Endodermal cell (in vitro differentiated cells): Measurements from ENCODE around the gene TCIRG1. TPM values are rescaled to one million over a fixed set of nuclear protein-coding genes. Genes with fewer than 3 reads are reported as not detected.

Experiments used
- DNase-seq: peaks from one replicate; pipeline ENCODE4 v3.0.0-alpha.2; 2017
- H3K27ac ChIP-seq: 2 replicates; pipeline ENCODE4 v1.5.1; 2013; ENCODE audit warnings: mild to moderate bottlenecking, low read depth, low read length, moderate library complexity
- H3K27me3 ChIP-seq: 2 replicates; pipeline ENCODE4 v1.6.1; 2013; ENCODE audit warnings: mild to moderate bottlenecking, low read length, moderate library complexity; ENCODE audit not compliant: insufficient read depth, control insufficient read depth, poor library complexity, severe bottlenecking
- H3K36me3 ChIP-seq: 2 replicates; pipeline ENCODE4 v1.7.0; 2013; ENCODE audit warnings: mild to moderate bottlenecking, low read length, moderate library complexity; ENCODE audit not compliant: control insufficient read depth, insufficient read depth
- H3K4me1 ChIP-seq: one replicate; pipeline ENCODE4 v1.7.0; 2013; ENCODE audit warnings: low read length; ENCODE audit not compliant: control insufficient read depth, insufficient read depth
- H3K4me3 ChIP-seq: 2 replicates; pipeline ENCODE4 v1.5.1; 2013; ENCODE audit warnings: mild to moderate bottlenecking, low read length, moderate library complexity
- H3K9ac ChIP-seq: 2 replicates; pipeline ENCODE4 v1.6.1; 2013; ENCODE audit warnings: mild to moderate bottlenecking, low read length, moderate library complexity; ENCODE audit not compliant: poor library complexity, severe bottlenecking; ENCODE audit errors: extremely low read depth
- H3K9me3 ChIP-seq: 2 replicates; pipeline ENCODE4 v1.6.1; 2013; ENCODE audit warnings: mild to moderate bottlenecking, low read length, moderate library complexity; ENCODE audit not compliant: control insufficient read depth
- H3K27ac Mint-ChIP-seq: 2 replicates; pipeline ENCODE4 v1.8.0; 2020; ENCODE audit warnings: mixed read lengths
- H3K27me3 Mint-ChIP-seq: 2 replicates; pipeline ENCODE4 v1.8.0; 2021; ENCODE audit warnings: mild to moderate bottlenecking, mixed read lengths; ENCODE audit not compliant: insufficient read depth
- H3K36me3 Mint-ChIP-seq: 2 replicates; pipeline ENCODE4 v1.8.0; 2020; ENCODE audit warnings: low read depth, mixed read lengths
- H3K4me1 Mint-ChIP-seq: 2 replicates; pipeline ENCODE4 v1.8.0; 2020; ENCODE audit warnings: mixed read lengths
- H3K4me3 Mint-ChIP-seq: 2 replicates; pipeline ENCODE4 v1.8.0; 2020; ENCODE audit warnings: mild to moderate bottlenecking, moderate library complexity, mixed read lengths
- H3K9me3 Mint-ChIP-seq: 2 replicates; pipeline ENCODE4 v1.8.0; 2020; ENCODE audit warnings: mild to moderate bottlenecking, mixed read lengths
- CTCF ChIP-seq: fragments of 200-600 bp; sonication (generic); conservative IDR thresholded peaks from 2 replicates; pipeline ENCODE4 v1.5.0; 2021; ENCODE audit warnings: antibody characterized with exemption, mild to moderate bottlenecking
- WGBS, 2 experiments: methylation state at CpG; one replicate each; pipeline versions ENCODE4 v1.1.5 to v1.1.7; 2013; ENCODE audit warnings: missing lambda C conversion rate in 2 of 2, mixed read lengths in 1 of 2; ENCODE audit not compliant: insufficient coverage in 1 of 2, insufficient read length in 1 of 2; 5-methylcytosine and 5-hydroxymethylcytosine counted together
- total RNA-seq, 2 donors: library from RNA; stranded (reverse); fragmentation: NEBNext Ultra II Directional in 1 of 2; extraction: Animal tissue kit (Norgen Biotek cat#: 25700) in 1 of 2; gene quantifications; 2 replicates in 1 of 2; 3 replicates in 1 of 2; pipeline ENCODE4 v1.2.1, GENCODE V29; 2021

TCIRG1 gene
- total RNA-seq, 2 donors from 2014 or later = 61.6 to 70.4 TPM

DNA sequence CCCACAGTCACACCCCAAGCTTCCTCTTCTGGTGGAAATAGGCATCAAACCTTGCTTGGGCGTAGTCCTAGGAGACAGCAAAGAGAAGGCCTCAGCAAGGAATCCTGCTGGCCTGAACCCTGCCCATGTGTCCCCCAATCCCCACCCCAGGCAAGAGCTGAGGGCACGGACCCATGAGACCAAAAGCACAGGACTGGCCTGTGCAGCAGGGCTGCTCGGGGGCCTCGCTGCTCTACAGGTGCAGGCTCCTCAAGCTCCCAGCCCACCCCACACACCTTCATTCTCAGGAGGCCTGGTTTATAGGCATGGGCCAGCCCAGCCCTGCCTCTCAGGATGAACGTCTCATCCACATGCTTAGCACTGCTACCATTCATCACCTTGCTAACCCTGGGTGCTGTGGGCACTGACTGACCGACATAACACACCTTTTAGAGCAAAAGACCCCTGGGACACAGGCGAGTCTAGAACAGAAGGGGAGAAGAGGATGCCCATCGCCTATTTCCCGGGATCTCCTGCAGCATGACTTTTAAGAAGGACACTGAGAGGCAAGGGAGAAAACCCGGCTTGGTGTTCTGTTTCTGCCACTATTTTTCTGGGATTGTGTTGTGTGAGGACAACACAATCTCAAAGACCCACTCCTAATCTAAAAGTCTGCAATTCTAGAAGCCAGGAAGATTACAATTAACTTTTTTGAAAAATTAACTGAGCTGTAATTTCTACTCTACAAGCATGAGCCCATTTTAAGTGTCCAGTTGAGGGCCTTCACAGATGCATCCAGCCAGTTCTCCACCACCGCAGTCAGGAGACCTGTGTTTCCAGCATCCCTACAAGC, 15.4 kb downstream of the TCIRG1 start:
- H3K27me3 ChIP-seq = no peaks in the 10 kb centered on the region
- Mint-ChIP-seq H3K4me1 (peaks cover 6% of the 10 kb centered on the region), H3K4me3 (no peak overlapping the region), H3K27ac (no peak overlapping the region), H3K27me3 (no peaks in the 10 kb centered on the region), H3K36me3 (peaks cover 33% of the 10 kb centered on the region), H3K9me3 (no peaks in the 10 kb centered on the region)
- no peak overlapping the region for H3K4me3 ChIP-seq
- 96 to 97% methylated on average over 8 to 11 of the region's 11 CpGs for WGBS, 2 experiments
- H3K9ac ChIP-seq = no peak overlapping the region
- DNase-seq = peak; percentile 54
- H3K4me1 ChIP-seq = no peaks in the 10 kb centered on the region
- peaks cover 16% of the 10 kb centered on the region for H3K36me3 ChIP-seq
- TF ChIP-seq CTCF = no peak
- H3K27ac ChIP-seq = no peak overlapping the region
- H3K9me3 ChIP-seq = no peaks in the 10 kb centered on the region

DNA sequence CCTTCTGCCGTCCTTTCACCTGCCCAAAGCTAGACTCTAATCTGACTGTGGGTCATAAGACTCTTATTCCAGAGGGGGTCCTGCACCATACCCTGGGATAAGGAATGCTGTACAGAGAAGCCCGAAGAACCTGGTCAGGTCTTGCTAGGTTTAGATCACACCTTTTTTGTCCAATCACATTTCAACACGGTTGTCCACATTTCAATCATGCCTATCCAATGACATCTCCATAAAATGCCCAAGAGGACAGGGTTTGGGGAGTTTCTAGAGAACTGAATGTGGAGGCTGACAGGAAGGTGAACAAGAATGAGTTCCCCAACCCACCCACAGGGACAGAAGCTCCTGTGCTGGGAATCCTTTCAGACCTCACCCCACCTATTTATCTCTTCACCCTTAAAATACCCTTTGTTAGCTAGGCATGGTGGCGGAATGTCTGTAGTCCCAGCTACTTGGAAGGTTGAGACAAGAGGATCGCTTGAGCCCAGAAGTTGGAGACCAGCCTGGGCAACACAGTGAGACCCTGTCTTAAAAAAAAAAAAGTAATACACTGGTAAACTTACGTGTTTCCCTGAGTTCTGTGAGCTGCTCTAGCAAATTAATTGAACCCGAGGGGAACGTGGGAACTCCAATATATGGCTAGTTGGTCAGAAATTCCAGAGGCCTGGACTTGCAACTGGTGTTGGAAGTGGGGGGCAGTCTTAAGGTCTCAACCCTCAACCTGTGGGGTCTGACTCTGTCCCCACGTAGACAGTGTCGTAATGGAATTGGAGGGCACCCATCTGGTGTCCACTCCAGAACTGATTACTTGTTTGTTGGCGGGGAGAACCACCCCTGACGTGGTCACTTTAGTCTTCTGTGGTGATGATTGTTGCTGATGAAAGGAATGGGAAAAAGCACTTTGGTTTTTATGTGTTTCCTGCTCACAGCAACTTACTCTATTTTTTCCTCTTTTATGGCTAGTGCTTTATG, 17.8 kb downstream of the TCIRG1 start:
- WGBS, 2 experiments = 91 to 98% methylated on average over 9 to 12 of the region's 12 CpGs
- Mint-ChIP-seq H3K27me3 (no peaks in the 10 kb centered on the region), H3K9me3 (no peaks in the 10 kb centered on the region), H3K4me3 (no peak overlapping the region), H3K36me3 (peaks cover 48% of the 10 kb centered on the region), H3K4me1 (peaks cover 2% of the 10 kb centered on the region), H3K27ac (peak overlapping the region; percentile 55)
- no peak for DNase-seq
- Histone ChIP-seq H3K4me1 (no peaks in the 10 kb centered on the region), H3K9ac (no peak overlapping the region), H3K27ac (no peak overlapping the region), H3K27me3 (no peaks in the 10 kb centered on the region), H3K4me3 (no peak overlapping the region), H3K36me3 (peaks cover 32% of the 10 kb centered on the region), H3K9me3 (no peaks in the 10 kb centered on the region)
- TF ChIP-seq CTCF = no peak

GRCh38 chr11:68057807-68058206, 19.0 kb downstream of the TCIRG1 start:
- H3K4me1 Mint-ChIP-seq = no peaks in the 10 kb centered on the region
- H3K27ac Mint-ChIP-seq = no peak overlapping the region
- Histone ChIP-seq H3K27me3 (no peaks in the 10 kb centered on the region), H3K9me3 (no peaks in the 10 kb centered on the region), H3K4me3 (no peak overlapping the region), H3K9ac (no peak overlapping the region), H3K27ac (no peak overlapping the region), H3K4me1 (no peaks in the 10 kb centered on the region), H3K36me3 (peaks cover 44% of the 10 kb centered on the region)
- H3K4me3 Mint-ChIP-seq = no peak overlapping the region
- WGBS, 2 experiments = 94 to 97% methylated on average over 3 to 4 of the region's 4 CpGs
- H3K27me3 Mint-ChIP-seq = no peaks in the 10 kb centered on the region
- no peak for DNase-seq
- H3K9me3 Mint-ChIP-seq = no peaks in the 10 kb centered on the region
- TF ChIP-seq CTCF = no peak
- H3K36me3 Mint-ChIP-seq = peaks cover 58% of the 10 kb centered on the region
